GM18520 (cell line): ENCODE results near the gene CDKN2AIPNL.
A peak's percentile ranks its signal among the peaks of the same experiment; 100 is the strongest.
"Not testable (repeated sequence)": the region's sequence is repeated elsewhere in the genome, so short reads cannot be mapped to it uniquely, and the experiment has no call there.

Experiments
- ATAC-seq: cut with Tn5 transposase; IDR thresholded peaks from one replicate; pipeline ENCODE4 v1.9.1; 2021; ENCODE audit not compliant: unreplicated experiment

Gene CDKN2AIPNL

DNA sequence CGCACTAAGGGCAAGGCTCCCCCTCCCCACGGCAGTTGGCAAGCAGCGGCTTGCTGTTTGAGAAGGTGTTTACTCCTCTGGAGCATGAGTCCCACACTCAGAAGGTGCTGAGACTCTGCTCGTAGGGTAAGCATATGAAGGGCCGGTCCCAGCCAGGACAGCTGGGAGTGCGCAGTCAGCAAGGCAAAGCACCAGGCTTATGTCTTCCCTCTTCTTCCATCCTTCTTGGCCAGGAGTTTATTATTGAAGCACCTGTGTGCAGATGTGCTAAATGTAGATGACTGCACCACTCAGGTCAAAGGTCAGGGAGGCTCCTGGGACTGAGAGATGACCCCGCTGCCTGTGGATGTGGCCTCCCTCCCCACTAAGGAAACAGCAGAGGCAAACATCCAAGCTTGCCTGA, 27.0 kb upstream of the CDKN2AIPNL start:
- no peak for ATAC-seq

DNA sequence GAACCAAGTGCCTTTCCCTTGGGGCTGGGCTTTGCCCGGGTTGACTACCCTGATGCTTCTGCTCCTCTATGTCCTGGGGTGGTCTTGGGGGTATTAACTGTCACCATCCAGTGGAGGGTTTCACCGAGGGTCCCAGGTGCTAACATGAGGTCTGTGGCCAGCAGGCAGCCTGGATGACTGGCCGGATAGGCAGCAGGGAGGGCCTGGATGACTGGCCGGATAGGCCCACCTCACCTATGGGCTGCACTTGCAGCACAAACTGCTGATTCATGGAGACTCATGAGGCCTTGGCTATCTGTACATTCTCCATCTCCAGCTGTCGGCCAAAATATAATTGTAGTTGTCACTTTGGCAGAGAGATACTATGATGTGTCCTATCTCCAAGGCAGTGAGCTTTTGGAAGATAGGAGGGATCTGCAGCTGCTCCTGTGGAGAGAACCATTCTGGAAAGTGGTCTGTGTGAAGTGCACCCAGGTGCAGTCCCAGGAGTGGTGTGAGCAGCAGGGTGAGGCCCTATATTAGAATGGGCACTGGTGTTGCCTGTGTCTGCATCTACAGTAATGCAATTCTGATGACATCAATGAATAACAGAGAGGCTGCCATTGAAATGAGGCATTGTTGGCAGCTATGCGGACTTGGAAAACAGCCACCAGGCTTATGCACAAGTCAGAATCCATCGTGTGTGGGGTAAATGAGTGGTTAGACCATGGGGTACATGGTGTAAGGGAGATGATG, 26.3 kb upstream of the CDKN2AIPNL start:
- no peak for ATAC-seq

DNA sequence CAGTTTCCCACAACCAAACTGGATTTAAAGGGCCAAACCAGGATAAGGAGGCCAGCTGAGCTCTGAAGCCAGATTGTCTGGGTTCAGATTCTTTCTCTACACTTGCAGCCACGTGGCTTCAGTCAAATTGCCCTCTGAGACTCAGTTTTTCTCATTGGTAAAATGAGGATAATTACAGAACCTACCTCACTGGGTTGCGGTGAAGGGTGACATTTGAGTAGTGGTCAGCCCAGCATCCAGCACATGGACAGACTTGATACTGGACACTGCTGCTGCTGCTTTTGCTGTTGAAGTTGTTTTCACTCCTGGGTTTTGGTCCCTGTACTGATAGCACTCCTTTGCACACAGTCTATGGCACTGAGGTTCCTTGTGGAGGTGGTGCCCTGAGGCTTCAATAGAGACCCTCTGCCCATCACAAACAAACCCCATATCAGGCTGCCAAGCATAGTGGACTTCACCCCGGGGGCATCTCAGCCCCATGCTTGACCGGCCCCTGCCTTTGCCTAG, 25.7 kb upstream of the CDKN2AIPNL start:
- ATAC-seq = no peak

DNA sequence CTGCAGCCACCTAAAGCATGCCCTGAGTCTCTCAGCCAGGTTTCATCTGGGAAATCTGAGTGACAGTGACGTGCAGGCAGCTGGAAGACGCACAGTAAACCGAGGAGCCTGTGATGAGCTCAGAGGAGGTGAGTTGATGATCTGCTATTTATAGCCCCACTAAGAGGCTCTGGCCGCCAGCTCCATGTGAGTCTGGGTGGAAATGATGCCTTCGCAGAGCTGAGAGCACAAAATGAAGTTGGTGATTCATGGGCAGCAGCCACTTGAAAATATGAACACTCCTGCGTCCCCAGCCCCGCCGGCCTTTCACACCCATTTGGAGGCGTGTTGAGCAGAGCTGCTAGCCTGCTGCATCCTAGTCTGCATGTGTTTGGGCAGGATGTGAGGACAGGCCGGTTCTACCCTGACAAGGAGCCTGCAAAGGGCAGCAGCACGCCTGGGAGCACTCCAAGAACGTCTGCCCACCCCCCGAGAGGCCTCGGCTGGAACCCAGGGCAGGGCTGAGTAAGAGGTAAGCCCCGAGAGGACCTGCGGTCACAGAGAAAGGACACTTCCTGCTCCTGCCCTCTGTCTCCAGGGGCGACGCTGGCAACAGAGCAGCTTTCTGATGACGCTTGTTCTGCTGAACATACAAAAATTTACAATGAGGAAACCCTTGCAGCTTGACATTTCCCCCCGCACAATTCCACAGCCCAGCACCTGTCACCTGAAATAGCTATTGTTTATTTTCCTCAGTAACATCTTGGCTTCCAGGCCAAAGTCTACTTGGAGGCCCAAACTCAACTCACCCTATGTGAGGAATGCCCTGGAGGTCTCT, 25.1 kb upstream of the CDKN2AIPNL start:
- ATAC-seq = peak; percentile 53

DNA sequence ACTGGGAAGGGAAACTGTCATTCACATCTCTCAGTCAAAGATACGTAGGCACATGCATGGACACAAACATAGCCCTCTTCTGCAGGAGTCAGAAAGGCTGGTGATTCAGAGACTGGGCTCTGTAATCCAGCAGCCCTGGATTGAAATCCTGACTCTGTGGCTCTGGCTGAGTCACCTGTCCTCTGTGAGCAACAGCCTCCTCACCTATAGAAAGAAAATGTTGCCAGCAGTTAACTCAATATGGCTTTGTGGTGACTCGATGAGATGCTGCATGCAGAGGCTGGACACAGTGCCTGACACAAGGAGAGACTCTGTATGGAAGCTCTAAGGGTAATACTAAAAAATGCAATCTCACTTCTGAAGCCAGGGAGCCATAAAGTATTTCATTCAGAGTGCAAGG, 23.9 kb upstream of the CDKN2AIPNL start:
- ATAC-seq = no peak

DNA sequence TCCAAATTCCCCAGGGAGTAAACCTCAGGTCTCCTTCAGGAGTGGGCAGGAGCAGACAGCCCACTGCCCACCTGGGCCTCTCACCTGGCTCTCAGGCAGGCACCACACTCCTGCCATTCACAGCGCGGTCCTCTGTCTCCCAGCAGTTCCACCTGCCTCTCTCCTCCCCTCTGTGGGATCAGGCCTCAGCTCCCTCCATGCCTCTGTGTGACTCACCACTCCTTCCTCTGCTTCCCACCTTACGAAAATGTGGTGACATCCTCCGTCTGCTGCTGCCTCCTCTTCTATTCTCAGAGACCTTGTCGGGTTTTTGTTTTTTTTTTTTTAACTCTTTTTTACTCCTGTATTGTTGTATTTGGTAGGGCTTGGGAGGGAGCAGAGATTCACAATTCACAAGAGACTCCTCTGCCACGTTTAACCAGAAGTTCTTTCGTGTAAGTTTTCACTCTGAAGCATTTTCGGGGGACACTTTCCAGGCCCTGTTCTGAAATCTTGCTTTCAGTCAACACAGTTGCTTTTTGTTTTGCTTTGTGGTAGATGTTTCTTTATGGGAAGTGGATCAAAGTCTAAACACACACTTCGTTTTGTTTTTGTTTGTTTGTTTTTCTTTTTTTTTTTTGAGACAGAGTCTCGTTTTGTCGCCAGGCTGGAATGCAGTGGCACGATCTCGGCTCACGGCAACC, 21.1 kb upstream of the CDKN2AIPNL start:
- no peak for ATAC-seq

DNA sequence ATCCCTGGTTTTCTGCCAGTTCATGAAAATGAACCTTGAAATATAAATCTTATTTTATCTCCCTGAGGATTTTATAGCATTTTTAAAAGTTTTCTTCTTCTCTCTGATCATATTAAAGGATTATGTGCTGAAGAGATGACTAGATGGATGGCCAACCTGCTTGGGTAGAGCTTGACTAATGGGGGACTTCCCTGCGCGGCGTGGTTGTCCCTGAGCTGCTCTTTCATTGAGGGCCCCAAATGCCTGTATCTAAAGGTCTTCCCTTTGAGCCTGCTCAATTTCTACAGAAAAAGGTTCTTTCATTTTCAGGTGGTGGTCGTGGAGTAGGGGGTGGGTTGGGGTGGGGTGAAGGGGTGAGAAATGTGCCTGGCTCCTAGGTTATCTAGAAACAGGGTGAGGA, 20.5 kb upstream of the CDKN2AIPNL start:
- ATAC-seq = no peak

DNA sequence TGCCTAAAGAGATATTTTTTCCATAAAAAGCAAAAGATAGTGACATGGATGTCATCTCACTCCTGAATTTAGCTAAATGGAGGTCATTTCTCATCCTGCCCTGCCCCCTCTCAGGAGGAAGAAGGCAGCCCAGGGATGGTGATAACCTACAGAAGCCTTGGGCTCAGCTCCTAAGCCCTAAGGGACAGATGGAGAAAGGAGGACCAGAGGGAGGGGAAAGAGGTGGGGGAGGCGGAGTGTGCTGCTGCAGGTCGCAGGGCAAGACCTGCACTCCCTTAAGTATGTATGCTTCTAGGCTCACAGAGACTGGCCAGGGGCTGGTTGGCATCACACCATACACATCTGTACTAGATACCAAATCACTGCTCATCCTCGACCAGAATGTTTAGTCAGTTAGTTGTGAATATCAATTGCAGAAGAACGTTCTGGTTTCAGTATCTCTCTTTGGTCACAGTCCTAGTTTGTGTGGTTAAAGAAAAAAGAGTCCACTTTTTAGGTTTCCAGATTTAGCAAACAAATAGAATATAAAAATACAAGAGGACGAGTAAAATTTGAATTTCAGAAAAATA, 18.4 kb upstream of the CDKN2AIPNL start:
- ATAC-seq = no peak

DNA sequence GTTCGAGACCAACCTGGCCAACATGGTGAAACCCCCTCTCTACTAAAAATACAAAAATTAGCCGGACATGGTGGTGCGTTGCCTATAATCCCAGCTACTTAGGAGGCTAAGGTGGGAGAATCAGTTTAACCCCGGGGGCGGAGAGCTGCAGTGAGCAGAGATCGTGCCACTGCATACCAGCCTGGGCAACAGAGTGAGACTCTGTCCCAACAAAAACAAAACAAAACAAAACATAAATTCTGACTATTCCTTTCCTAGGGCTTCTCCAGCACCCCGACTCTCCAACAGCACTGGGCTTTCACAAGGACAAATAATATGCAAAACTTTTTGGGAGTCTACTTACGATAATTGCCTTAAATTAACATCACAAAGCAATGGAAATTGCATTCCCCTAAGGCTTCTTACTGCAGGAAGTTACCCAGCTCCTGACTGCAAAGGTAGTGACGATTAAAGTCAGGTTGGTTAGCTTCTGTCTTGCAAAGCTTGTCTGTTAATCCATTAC, 15.9 kb upstream of the CDKN2AIPNL start:
- ATAC-seq = no peak

DNA sequence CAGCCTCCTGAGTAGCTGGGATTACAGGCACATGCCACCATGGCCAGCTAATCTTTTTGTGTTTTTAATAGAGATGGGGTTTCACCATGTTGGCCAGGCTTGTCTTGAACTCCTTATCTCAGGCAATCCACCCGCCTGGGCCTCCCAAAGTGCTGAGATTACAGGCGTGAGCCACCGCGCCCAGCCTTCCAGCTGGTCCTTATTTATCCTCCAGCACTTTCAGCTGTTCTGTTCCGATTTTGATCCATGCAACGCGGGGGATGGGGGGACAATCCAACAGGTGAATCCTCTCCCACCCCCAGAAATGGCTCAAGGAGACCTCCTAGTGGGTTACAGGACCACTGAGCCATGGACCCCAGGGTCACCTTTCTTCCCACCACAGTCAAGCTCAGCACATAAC, 14.7 kb upstream of the CDKN2AIPNL start:
- ATAC-seq = no peak

DNA sequence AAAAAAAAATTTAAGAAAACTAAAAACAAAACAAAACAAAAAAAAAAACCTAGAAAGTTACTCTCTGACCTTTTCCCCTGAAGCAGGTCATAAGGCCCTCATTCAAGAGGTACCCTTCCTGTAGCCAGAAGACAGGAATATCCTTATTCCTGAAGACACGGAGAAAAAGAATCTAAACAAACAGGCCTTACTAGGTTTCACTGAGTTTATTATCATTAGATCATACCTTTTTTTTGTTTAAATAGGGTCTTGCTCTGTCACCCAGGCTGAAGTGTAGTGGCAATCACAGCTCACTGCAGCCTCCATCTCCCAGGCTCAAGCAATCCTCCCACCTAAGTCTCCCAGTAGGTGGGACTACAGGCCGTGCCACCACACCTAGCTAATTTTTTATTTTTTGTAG, 11.7 kb upstream of the CDKN2AIPNL start:
- ATAC-seq = no peak

DNA sequence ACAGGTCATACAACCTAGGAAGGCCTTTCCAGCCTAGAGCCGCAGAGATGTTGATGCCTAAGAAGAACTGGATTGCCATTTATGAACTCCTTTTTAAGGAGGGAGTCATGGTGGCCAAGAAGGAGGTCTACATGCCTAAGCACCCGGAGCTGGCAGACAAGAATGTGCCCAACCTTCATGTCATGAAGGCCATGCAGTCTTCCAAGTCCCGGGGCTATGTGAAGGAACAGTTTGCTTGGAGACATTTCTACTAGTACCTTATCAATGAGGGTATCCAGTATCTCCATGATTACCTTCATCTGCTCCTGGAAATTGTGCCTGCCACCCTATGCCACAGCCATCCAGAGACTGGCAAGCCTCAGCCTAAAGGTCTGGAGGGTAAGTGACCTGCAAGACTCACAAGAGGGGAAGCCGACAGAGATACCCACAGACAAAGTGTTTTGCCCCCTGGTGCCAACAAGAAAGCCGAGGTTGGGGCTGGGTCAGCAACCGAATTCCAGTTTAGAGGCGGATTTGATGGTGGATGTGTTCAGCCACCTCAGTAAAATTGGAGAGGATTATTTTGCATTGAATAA, 11.2 kb upstream of the CDKN2AIPNL start:
- ATAC-seq = no peak

DNA sequence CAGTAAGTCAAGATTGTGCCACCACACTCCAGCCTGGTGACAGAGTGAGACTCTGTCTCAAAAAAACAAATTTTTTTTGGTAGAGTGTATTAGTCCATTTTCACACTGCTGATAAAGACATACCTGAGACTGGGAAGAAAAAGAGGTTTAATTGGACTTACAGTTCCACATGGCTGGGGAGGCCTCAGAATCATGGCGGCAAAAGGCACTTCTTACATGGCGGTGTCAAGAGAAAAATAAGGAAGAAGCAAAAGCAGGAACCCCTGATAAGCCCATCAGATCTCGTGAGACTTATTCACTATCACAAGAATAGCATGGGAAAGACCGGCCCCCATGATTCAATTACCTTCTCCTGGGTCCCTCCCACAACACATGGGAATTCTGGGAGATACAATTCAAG, 9.4 kb upstream of the CDKN2AIPNL start:
- not testable (repeated sequence) for ATAC-seq

DNA sequence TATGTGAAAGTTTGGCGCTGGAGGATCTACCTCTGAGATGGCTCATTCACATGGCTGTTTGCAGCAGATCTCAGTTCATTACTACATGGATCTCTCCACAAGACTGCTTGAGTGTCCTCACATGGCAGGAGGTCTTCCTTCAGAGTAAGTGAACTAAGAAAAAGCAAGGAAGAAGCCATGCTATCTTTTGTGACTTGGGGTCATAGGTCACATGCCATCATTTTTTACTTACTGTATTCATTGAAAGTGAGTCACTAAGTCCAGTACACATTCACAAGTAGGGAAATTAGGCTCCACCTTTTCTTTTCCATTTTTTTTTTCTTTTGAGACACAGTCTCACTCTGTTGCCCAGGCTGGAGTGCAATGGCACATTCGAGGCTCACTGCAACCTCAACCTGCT, 8.7 kb upstream of the CDKN2AIPNL start:
- ATAC-seq = no peak

DNA sequence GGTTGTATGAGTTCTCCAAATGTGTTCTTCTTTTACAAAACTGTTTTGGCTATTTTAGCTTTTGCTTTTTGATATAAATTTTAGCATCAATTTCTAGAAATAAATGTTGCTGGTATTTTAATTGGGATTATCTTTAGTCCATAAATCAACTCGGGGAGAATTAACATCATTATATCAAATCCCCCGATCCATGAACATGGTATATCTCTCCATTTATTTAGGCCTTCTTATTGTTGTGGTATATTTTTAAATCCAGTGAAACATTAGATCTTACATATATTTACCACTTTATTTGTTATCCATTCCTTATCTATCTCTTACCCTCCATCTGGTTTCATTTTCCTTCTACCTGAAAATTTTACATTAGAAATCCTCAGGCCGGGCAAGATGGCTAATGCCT, 7.3 kb upstream of the CDKN2AIPNL start:
- no peak for ATAC-seq

DNA sequence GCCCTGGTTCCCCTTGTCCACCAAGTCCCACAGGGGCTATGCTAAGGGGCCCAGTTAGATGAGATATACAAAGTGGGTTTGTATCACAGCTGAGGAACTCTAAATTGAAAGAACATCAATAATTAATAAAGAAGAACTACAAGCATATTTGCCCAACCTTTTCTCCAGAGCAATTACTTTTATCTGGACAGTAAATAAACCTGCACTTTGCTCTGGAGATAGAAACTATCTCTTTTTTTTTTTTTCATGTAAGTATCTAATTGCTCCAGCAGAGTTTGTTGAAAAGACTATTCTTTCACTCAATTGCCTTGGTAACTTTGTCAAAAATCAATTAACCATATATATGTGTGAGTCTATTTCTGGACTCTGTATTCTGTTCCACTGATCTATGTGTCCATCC, 6.0 kb upstream of the CDKN2AIPNL start:
- ATAC-seq = no peak

DNA sequence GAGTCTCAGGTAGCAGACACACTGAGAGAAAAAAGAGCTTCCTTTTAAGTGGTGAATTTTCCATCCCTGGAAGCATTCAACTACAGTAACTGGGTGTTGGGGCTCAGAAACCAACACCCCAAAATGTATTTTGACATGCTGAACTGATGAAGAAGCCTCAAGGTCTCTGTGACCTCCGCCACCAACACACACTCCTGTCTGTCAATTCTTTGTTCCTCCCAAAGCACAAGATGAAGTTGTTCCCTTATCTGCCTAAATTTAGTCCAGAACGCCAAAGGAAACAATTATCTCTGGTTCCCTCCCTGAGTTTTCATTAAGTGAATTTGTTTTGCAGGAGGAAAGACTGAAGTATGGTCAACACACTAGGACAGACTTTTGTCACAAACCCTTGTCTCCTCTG, 1.4 kb upstream of the CDKN2AIPNL start:
- ATAC-seq = no peak

DNA sequence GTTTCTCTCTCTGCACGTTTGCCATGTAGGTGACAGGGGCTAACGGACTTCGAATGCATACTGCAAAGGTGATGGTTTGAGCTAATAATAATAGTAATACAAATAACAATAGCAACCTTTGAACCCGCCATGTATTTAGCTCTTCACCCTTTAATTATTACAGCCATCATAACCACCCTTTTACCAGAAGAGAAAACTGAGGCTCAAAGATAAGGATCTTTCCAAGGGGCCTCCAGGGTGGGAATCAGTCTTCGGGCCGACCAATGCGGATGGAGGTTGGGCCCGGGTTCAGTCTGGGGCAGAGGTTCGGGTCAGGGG, 494 bp downstream of the CDKN2AIPNL start:
- ATAC-seq = no peak

DNA sequence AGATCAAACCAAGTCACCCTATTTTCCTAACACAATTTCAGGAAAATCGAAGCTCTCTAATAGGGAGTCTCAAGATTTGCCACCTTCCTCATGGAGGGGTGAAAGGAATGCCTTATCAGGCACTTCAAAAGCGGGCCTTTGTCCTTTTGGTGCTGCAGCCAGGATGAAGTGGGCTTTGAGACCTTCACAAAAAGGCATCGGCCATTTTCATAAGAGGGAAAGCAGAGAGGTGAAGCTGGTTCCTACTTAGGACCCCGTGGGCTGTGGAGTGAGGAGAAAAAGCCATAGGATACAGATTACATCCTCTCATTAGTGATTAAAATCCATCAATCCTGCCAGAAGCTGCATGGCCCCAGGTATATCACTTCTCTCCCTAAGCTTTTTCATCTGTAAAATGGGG, 859 bp downstream of the CDKN2AIPNL start:
- ATAC-seq = no peak

DNA sequence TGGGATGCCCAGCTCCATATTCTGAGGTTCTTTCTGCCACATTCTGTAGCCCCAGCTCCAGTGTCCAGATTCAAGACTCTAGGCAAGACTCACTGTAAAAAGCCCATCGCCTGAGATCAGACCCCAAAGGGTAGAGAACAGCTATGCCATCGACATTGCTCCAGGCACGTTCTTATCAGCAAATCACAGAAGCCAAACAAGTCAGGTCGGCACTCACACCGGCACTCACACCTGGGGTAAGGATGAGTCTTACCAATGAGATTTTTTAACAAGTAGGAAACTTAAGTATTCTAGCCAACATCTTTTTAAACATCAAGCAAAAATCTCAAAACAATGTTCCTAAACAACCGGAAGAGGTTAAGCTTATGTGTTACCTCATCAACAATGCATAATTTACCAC, 2.4 kb downstream of the CDKN2AIPNL start:
- ATAC-seq = no peak

DNA sequence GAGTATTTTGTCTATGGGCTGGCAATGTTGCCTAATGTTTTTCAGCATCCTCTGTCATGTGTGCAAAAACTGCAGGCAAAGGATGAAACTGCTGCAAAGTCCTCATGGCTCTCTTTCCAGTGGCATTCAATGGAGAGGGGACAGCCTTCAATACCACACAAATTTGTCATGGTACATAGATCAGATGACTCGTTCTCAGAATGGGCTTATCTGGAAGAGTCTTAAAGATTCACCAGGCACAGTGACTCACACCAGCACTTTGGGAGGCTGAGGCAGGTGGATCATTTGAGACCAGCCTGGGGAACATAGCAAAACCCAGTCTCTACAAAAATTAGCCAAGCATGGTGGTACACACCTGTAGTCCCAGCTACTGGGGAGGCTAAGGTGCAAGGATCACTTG, 5.3 kb downstream of the CDKN2AIPNL start:
- ATAC-seq = no peak
